Thyroid gland (tissue), 4 donors: Measurements from ENCODE around the gene ZNF438. TPM values are rescaled to one million over a fixed set of nuclear protein-coding genes. Genes with fewer than 3 reads are reported as not detected.
A peak's percentile ranks its signal among the peaks of the same experiment; 100 is the strongest.

Source experiments
- DNase-seq, 2 donors: peaks; one replicate each; pipeline ENCODE4 v3.0.0-alpha.2; 2019
- H3K27ac ChIP-seq, 3 donors: fragments of 200-600 bp; sonication (generic); 1 replicate in 2 of 3; 2 replicates in 1 of 3; pipeline ENCODE4 v1.5.1; 2016 to 2019; ENCODE audit warnings: mild to moderate bottlenecking in 1 of 3, moderate library complexity in 1 of 3
- H3K27me3 ChIP-seq: fragments of 200-600 bp; sonication (generic); one replicate; pipeline ENCODE4 v1.5.1; 2019
- H3K36me3 ChIP-seq, 2 donors: fragments of 200-600 bp; sonication (generic); one replicate each; pipeline ENCODE4 v1.5.1; 2016 to 2019
- H3K4me1 ChIP-seq, 2 donors: fragments of 200-600 bp; sonication (generic); one replicate each; pipeline ENCODE4 v1.5.1; 2017 to 2019
- H3K4me3 ChIP-seq, 3 donors: fragments of 200-600 bp; sonication (generic); replicated peaks in 1 of 3; 1 replicate in 2 of 3; 2 replicates in 1 of 3; pipeline ENCODE4 v1.5.1; 2016; ENCODE audit warnings: mild to moderate bottlenecking in 1 of 3
- H3K9me3 ChIP-seq: fragments of 200-600 bp; sonication (generic); one replicate; pipeline ENCODE4 v1.5.1; 2017
- POLR2A ChIP-seq, 2 donors: fragments of 450-650 bp; IDR thresholded peaks; one replicate each; pipeline ENCODE4 v1.6.1; 2017; ENCODE audit warnings: antibody characterized with exemption in 2 of 2, mild to moderate bottlenecking in 2 of 2, moderate library complexity in 1 of 2
- WGBS, 2 donors: methylation state at CpG; one replicate each; pipeline ENCODE4 v1.1.5; 2017; 5-methylcytosine and 5-hydroxymethylcytosine counted together
- intact Hi-C: fragments of 100-400 bp; cut with DNase I; formaldehyde crosslinking; loops from one replicate; pipeline ENCODE4 v1.15.1; 2023
- total RNA-seq, 4 donors: library from RNA; depleted of rRNA; stranded (reverse); fragments of >200 nt; gene quantifications; one replicate each; pipeline ENCODE4 v1.2.3, GENCODE V29; 2016
- TF ChIP-seq, protein P1 (sequence below), 6 experiments: fragments of 200-600 bp in 3 of 6; fragments of 450-650 bp in 3 of 6; sonication (generic) in 3 of 6; IDR thresholded peaks; one replicate each; pipeline ENCODE4 v1.5.1; 2016 to 2019; ENCODE audit warnings: antibody characterized with exemption in 6 of 6, mild to moderate bottlenecking in 2 of 6, inconsistent platforms in 1 of 6, moderate library complexity in 1 of 6

Gene ZNF438
- total RNA-seq, 4 donors from 2014 or later, result 19.2 to 21.8 (median 20.3) TPM

DNA sequence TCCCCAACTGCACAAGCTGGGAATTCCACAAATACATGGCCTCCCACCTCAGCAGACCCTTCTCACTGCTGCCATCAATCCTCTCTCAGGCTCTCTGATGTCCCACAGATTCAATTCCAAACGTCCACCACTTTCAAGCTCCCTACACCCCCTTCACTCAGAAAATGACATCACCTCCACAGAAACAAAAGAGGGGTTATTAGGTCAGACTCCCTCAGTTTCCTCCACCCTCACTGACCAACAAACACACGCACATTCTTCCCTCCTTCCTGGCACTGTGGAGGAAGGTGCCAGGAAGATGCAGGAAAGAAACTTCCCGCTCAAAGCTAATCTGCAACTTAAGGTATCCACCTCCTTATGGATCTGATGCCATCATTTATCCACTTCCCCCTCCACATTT, 18.3 kb downstream of the ZNF438 start:
- H3K27ac ChIP-seq, result no peak overlapping the region
- intact Hi-C loops, result no loop called here
- no peak for DNase-seq
- H3K4me1 ChIP-seq, result peaks cover 30% of the 10 kb centered on the region in 2 donors
- H3K36me3 ChIP-seq, result no peaks in the 10 kb centered on the region
- no peak for TF ChIP-seq POLR2A (IDR thresholded peaks at IDR 0.05)
- TF ChIP-seq, protein P1, sequence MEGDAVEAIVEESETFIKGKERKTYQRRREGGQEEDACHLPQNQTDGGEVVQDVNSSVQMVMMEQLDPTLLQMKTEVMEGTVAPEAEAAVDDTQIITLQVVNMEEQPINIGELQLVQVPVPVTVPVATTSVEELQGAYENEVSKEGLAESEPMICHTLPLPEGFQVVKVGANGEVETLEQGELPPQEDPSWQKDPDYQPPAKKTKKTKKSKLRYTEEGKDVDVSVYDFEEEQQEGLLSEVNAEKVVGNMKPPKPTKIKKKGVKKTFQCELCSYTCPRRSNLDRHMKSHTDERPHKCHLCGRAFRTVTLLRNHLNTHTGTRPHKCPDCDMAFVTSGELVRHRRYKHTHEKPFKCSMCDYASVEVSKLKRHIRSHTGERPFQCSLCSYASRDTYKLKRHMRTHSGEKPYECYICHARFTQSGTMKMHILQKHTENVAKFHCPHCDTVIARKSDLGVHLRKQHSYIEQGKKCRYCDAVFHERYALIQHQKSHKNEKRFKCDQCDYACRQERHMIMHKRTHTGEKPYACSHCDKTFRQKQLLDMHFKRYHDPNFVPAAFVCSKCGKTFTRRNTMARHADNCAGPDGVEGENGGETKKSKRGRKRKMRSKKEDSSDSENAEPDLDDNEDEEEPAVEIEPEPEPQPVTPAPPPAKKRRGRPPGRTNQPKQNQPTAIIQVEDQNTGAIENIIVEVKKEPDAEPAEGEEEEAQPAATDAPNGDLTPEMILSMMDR (IDR thresholded peaks at IDR 0.05), result no peak
- H3K27me3 ChIP-seq, result no peaks in the 10 kb centered on the region
- no peaks in the 10 kb centered on the region for H3K9me3 ChIP-seq
- 80 to 81% methylated on average over 3 of the region's 3 CpGs for WGBS, 2 donors
- H3K4me3 ChIP-seq, result no peak overlapping the region

GRCh38 chr10:31011665-31012022, 20.0 kb downstream of the ZNF438 start:
- Histone ChIP-seq H3K27me3 (no peaks in the 10 kb centered on the region), H3K4me1 (peaks cover 15 to 19% of the 10 kb centered on the region in 2 donors), H3K36me3 (no peaks in the 10 kb centered on the region), H3K27ac (peak overlapping the region in 2 of 3 donors; percentile 0 to 42), H3K9me3 (no peaks in the 10 kb centered on the region), H3K4me3 (no peak overlapping the region)
- intact Hi-C loops, result no loop called here
- WGBS, 2 donors, result 81 to 82% methylated on average over 3 of the region's 3 CpGs
- DNase-seq, result no peak
- TF ChIP-seq POLR2A (IDR thresholded peaks at IDR 0.05), result no peak
- TF ChIP-seq, protein P1 (IDR thresholded peaks at IDR 0.05), result no peak

DNA sequence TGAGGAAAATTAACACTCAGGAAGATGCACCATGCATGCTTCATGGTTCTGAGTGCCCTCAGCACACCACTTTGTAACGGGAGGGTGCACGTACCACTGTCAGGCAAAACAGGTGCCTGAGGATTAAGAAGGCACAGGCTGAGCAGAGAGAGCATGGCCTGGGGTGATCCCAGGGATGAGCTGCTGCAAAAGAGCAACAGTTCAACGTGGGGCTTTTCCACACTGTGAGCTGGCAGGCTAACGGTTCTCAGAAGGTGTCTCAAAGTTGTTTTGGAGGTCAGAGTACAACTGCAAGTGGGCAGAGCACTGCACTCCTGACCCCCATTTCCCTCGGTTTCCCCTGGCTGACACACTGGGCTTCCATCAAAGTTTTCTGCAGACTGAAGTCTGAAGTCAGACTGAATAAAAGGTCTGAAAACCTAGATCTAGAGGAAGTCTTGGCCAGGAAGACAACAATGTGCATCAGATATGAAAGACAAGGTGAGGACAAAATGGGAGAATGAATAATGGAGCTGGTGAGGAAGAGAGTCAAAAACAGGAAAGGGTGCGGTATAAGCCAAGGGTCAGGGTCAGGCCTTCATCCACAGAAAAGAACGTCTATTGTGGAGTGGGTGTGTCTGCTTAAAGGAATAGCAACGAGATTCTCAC, 20.5 kb downstream of the ZNF438 start:
- 35 to 53% methylated on average over 8 of the region's 8 CpGs for WGBS, 2 donors
- Histone ChIP-seq H3K36me3 (no peaks in the 10 kb centered on the region), H3K27me3 (no peaks in the 10 kb centered on the region), H3K4me1 (peaks cover 10 to 14% of the 10 kb centered on the region in 2 donors), H3K9me3 (no peaks in the 10 kb centered on the region), H3K27ac (peak overlapping the region in 2 of 3 donors; percentile 0 to 42), H3K4me3 (no peak overlapping the region)
- DNase-seq, result peak in 1 of 2 donors; percentile 23
- TF ChIP-seq, protein P1 (IDR thresholded peaks at IDR 0.05), result no peak
- TF ChIP-seq POLR2A (IDR thresholded peaks at IDR 0.05), result no peak
- intact Hi-C loops, result no loop called here

- intact Hi-C loops, result no loop called here
- H3K9me3 ChIP-seq, result no peaks in the 10 kb centered on the region
- no peak for TF ChIP-seq POLR2A (IDR thresholded peaks at IDR 0.05)
- TF ChIP-seq, protein P1 (IDR thresholded peaks at IDR 0.05), result no peak
- no peaks in the 10 kb centered on the region for H3K36me3 ChIP-seq
- no peak overlapping the region for H3K27ac ChIP-seq
- no peaks in the 10 kb centered on the region for H3K27me3 ChIP-seq
- WGBS, 2 donors, result 100% methylated on average over 2 of the region's 2 CpGs
- H3K4me1 ChIP-seq, result peaks cover 7 to 13% of the 10 kb centered on the region in 2 donors
- H3K4me3 ChIP-seq, result no peak overlapping the region
- no peak for DNase-seq
These were observed 21.6 kb downstream of the ZNF438 start for GRCh38 chr10:31010062-31010461.

DNA sequence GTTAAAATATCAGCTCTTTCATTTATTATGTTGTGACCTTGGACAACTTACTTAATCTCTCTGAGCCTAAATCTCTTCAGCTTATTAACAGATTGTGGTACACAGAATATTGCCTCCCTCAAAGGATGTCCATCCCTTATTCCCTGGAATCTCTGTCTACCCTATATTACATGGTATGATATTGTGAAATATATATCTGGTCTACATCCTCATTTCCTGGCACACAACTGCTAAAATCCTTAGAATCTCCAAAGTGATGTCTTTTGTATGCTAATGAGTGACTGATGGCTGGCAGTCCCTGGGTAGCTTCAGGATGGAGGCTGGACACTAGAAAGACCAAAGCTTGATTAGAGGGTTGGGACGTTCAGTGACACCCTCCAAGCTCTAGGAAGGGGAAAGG, 25.8 kb downstream of the ZNF438 start:
- Histone ChIP-seq H3K27me3 (no peaks in the 10 kb centered on the region), H3K9me3 (no peaks in the 10 kb centered on the region), H3K4me3 (no peak overlapping the region), H3K27ac (no peak overlapping the region), H3K36me3 (no peaks in the 10 kb centered on the region), H3K4me1 (peaks cover 1 to 2% of the 10 kb centered on the region in 2 donors)
- DNase-seq, result no peak
- TF ChIP-seq, protein P1 (IDR thresholded peaks at IDR 0.05), result no peak
- TF ChIP-seq POLR2A (IDR thresholded peaks at IDR 0.05), result no peak
- intact Hi-C loops, result no loop called here
- 100% methylated on average over 1 of the region's 1 CpG for WGBS, 2 donors
